SU-DHL-6 (cell line): ENCODE data around the gene MUC6.

Experiments
- CTCF ChIP-seq: fragments of 200-600 bp; sonication (generic); IDR thresholded peaks from one replicate; pipeline ENCODE4 v1.5.1; 2017; ENCODE audit warnings: antibody characterized with exemption, mild to moderate bottlenecking, low read length, moderate library complexity; ENCODE audit not compliant: insufficient read depth, poor library complexity, severe bottlenecking
- EZH2phosphoT487 ChIP-seq: fragments of 200-600 bp; sonication (generic), shearing (Covaris generic); conservative IDR thresholded peaks from 2 replicates; pipeline ENCODE4 v1.6.1; 2018; ENCODE audit warnings: mild to moderate bottlenecking, antibody characterized with exemption, low read length, moderate library complexity, mixed read lengths

GRCh38 chr11:1034001-1034400, 2.5 kb downstream of the MUC6 start:
- TF ChIP-seq CTCF (no peak), EZH2phosphoT487 (no peak)
